Measurements from ENCODE around the gene PTPRE.

The PTPRE gene

DNA sequence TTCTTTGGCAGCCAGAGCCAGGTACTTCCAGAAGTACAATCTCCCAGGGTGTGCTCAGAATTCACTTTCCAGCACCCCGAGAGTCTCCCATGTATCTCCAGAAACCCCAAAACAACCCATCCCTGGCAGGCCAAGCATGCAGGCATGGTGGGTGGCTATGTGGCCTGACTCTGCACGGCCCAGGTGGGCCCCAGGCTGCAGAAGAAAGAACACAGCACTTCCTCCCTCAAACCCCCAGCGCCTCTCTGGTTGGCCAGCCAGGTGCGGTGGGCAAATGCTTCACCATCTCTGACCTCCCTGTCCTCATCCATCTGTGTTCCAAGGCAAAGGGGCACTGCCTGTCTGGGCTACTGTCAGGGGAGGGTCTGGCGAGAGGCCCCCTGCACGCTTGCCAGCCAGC is 119.0 kb downstream of the PTPRE start:
- no peak overlapping the region for H3K4me3 ChIP-seq (ENCODE audit: low read length)
- no peaks in the 10 kb centered on the region for H3K9me3 ChIP-seq (ENCODE audit: control insufficient read depth, insufficient read depth, low read length)
- H3K4me1 ChIP-seq (ENCODE audit: control insufficient read depth, insufficient read depth, low read length), result no peaks in the 10 kb centered on the region; the same call in 1 of the 2 replicates
- no peaks in the 10 kb centered on the region for H3K36me3 ChIP-seq (ENCODE audit: control insufficient read depth, insufficient read depth, low read length)
- no peak overlapping the region for H3K27ac ChIP-seq (ENCODE audit: low read length)
- no peaks in the 10 kb centered on the region for H3K27me3 ChIP-seq (ENCODE audit: control insufficient read depth, insufficient read depth, low read length)
- WGBS (ENCODE audit: insufficient coverage, insufficient read length), result no CpG with 5 or more reads among the region's 6 CpGs
- DNase-seq (ENCODE audit: low read depth, low spot score), result no peak

DNA sequence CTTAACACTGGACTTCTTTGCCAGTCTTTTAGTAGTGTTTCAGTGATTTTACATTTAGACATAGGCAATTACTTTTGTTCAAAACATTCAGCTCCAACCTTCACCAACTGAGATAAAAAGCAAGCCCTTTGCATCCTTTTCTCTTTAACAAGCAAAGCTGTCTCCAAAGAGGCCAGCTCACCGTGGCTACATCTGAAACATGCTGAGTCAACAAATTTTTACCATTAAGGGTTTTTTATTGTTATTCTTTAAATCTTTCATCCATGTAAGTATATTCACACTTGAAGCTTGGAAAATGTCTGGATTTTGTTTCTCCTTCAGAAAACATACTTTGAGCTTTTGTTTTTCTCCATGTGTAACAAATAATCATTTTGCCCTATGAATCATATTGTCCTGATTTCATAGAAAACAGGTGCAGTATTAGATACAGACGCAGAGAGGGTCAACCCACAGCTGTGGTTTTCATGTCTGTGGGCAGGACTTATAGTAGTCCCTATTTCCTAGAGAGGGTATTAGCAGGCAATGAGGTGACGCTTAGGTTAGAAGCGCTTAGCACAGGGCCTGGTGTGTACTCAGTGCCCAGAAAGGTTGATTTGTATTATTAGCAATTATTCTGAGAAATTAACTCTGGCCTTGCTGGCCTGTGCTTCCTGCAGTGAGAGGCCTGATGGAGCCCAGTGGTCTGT is 119.9 kb downstream of the PTPRE start:
- Histone ChIP-seq H3K4me3 (ENCODE audit: low read length) (no peak overlapping the region), H3K4me1 (ENCODE audit: control insufficient read depth, insufficient read depth, low read length) (no peaks in the 10 kb centered on the region; the same call in 1 of the 2 replicates), H3K27me3 (ENCODE audit: control insufficient read depth, insufficient read depth, low read length) (no peaks in the 10 kb centered on the region), H3K27ac (ENCODE audit: low read length) (no peak overlapping the region), H3K36me3 (ENCODE audit: control insufficient read depth, insufficient read depth, low read length) (no peaks in the 10 kb centered on the region), H3K9me3 (ENCODE audit: control insufficient read depth, insufficient read depth, low read length) (no peaks in the 10 kb centered on the region)
- DNase-seq (ENCODE audit: low read depth, low spot score), result no peak
- no CpG with 5 or more reads among the region's 4 CpGs for WGBS (ENCODE audit: insufficient coverage, insufficient read length)

DNA sequence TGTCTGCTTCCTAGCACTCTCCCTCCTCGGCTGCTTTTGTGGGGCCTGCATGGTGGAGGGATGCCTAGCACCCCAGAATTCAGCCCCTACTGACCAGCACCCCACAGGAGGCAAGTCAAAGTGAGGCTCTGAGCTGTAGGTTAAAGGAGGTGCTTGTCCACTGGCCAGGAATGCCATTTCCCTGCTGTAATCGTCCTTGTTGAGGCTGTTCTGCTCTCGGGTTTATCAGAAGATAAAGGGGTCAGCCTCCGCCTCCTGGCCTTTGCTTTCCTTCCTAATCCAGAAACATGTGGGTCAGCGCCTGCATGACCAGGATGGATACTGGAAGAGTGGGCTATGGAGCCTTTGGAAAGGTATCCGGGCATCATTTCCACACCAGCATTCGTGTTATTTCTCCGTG is 120.4 kb downstream of the PTPRE start:
- Histone ChIP-seq H3K4me3 (ENCODE audit: low read length) (no peak overlapping the region), H3K27me3 (ENCODE audit: control insufficient read depth, insufficient read depth, low read length) (no peaks in the 10 kb centered on the region), H3K27ac (ENCODE audit: low read length) (no peak overlapping the region), H3K36me3 (ENCODE audit: control insufficient read depth, insufficient read depth, low read length) (no peaks in the 10 kb centered on the region), H3K4me1 (ENCODE audit: control insufficient read depth, insufficient read depth, low read length) (no peaks in the 10 kb centered on the region; the same call in 1 of the 2 replicates), H3K9me3 (ENCODE audit: control insufficient read depth, insufficient read depth, low read length) (no peaks in the 10 kb centered on the region)
- no peak for DNase-seq (ENCODE audit: low read depth, low spot score)
- WGBS (ENCODE audit: insufficient coverage, insufficient read length), result no CpG with 5 or more reads among the region's 8 CpGs

DNA sequence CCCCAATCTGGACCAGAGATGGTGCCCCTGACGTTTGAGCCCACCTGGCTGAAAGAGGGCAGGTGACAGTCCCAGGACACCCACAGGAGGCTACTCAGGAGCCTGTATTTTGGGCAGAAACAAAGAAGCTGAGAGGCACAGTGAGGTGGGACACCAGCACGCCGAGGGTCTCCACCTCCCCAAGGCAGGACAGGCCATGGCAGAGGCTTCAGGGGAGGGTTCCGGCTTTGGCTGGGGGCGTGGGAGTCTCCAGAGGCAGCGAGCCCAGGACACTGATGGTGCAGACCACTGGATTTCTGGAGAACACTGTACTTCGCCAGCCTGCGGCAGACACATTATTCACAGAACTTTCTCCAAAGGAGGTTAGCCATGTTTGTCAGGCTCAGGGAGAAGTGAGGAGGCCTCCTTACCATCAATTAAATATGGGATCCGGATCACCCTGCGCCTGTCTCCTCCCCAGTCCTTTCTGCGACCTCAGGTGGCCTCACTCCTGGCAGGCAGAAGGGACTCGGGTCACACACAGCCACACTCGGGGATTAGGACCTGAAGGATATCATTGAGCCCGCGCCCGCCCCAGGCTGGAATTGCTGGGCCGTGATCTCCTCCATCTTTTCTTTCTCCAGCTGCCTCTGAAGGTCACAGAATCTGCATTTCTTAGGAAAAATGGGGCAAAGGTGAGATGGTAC is 121.1 kb downstream of the PTPRE start:
- Histone ChIP-seq H3K27me3 (ENCODE audit: control insufficient read depth, insufficient read depth, low read length) (no peaks in the 10 kb centered on the region), H3K9me3 (ENCODE audit: control insufficient read depth, insufficient read depth, low read length) (no peaks in the 10 kb centered on the region), H3K36me3 (ENCODE audit: control insufficient read depth, insufficient read depth, low read length) (no peaks in the 10 kb centered on the region), H3K4me3 (ENCODE audit: low read length) (no peak overlapping the region), H3K4me1 (ENCODE audit: control insufficient read depth, insufficient read depth, low read length) (no peaks in the 10 kb centered on the region; the same call in 1 of the 2 replicates), H3K27ac (ENCODE audit: low read length) (no peak overlapping the region)
- no peak for DNase-seq (ENCODE audit: low read depth, low spot score)
- no CpG with 5 or more reads among the region's 17 CpGs for WGBS (ENCODE audit: insufficient coverage, insufficient read length)

DNA sequence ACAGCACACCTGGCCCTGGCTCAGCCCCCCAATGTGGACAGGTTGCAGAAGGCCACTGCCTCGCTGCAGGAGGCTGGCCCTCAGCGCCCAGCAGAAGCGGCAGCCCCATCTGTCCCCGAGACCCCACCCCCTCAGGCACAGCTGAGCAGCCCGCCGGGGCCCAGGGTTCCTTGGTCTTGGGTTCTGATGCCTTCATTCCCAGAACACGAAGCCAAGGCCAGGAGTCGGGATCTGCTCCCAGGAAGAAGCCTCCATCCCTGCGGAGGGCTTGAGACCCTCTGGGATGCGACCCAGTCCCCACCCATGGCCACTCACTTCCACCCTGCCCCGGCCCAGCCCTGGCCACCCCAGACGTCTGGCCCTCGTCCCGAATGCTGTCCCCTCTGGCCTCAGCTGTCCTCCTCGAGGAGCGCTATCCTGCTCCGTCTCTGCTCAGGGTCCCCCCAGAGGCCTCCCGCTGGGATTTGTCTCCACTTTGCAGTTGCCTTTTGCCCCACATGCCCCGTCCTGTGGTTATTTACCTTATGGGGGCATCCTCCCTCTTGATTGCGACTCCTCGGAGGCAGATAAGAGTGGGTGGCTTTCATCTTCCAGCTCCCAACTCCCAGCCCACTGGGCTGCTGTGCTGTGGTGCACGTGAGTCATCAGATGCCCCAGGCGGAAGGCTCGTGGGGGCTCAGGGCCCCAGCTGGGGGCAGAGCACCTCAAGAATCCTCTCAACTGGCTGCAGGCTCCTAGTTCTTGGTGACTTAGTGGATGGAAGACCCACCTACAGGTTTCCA is 121.8 kb downstream of the PTPRE start:
- Histone ChIP-seq H3K4me3 (ENCODE audit: low read length) (no peak overlapping the region), H3K9me3 (ENCODE audit: control insufficient read depth, insufficient read depth, low read length) (no peaks in the 10 kb centered on the region), H3K36me3 (ENCODE audit: control insufficient read depth, insufficient read depth, low read length) (no peaks in the 10 kb centered on the region), H3K27me3 (ENCODE audit: control insufficient read depth, insufficient read depth, low read length) (no peaks in the 10 kb centered on the region), H3K4me1 (ENCODE audit: control insufficient read depth, insufficient read depth, low read length) (no peaks in the 10 kb centered on the region; the same call in 1 of the 2 replicates), H3K27ac (ENCODE audit: low read length) (no peak overlapping the region)
- no peak for DNase-seq (ENCODE audit: low read depth, low spot score)
- no CpG with 5 or more reads among the region's 24 CpGs for WGBS (ENCODE audit: insufficient coverage, insufficient read length)

DNA sequence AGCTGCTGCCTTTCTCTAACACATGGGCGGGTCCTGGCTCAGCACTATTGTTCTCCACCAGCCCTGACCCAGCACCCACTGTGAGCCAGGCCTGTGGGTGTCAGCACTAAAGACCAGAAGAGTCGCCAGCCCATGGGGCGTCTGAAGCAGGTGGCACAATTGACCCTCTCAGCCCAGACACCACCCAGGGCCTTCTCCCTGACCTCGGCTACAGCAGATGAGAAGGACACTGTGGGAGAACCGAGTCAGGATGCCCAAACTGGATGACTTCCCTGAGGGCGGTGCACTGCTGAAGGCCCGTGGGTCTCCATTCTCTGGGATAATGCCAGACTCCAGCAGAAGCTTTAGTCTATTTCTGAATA is 122.4 kb downstream of the PTPRE start:
- DNase-seq (ENCODE audit: low read depth, low spot score), result no peak
- WGBS (ENCODE audit: insufficient coverage, insufficient read length), result no CpG with 5 or more reads among the region's 7 CpGs
- Histone ChIP-seq H3K27ac (ENCODE audit: low read length) (no peak overlapping the region), H3K36me3 (ENCODE audit: control insufficient read depth, insufficient read depth, low read length) (no peaks in the 10 kb centered on the region), H3K4me3 (ENCODE audit: low read length) (no peak overlapping the region), H3K27me3 (ENCODE audit: control insufficient read depth, insufficient read depth, low read length) (no peaks in the 10 kb centered on the region), H3K4me1 (ENCODE audit: control insufficient read depth, insufficient read depth, low read length) (no peaks in the 10 kb centered on the region; the same call in 1 of the 2 replicates), H3K9me3 (ENCODE audit: control insufficient read depth, insufficient read depth, low read length) (no peaks in the 10 kb centered on the region)

DNA sequence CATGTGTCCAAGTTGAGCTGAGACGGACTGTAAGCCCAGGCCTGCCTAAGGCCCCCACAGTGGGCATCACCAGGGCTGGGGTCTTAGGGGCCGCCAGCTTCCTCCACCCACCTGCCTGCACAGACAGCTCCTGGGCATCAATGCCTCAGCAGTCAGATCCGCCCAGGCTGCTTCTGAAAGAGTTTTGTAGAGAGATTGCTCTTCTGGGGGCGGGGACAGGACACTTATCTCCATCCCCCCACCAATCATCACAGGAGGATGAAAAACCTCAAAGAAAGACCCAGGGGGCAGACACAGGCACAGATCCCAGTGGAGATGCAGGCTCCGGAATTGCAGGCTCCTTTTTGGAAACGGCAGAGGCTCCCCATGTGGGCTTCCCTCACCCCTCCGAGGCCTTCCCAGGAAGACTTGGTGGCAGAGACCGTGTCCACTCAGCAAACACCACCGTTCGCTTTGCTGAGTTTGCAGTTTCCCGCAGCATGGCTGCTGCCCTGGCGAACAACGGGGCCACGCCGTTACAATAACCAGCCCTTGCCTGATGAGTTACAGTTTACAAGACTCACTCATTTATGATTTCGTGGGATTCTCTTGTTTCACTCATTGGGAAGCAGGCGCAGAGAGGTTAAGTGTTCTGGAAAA is 122.9 kb downstream of the PTPRE start:
- DNase-seq (ENCODE audit: low read depth, low spot score), result no peak
- no peak overlapping the region for H3K4me3 ChIP-seq (ENCODE audit: low read length)
- H3K36me3 ChIP-seq (ENCODE audit: control insufficient read depth, insufficient read depth, low read length), result no peaks in the 10 kb centered on the region
- H3K9me3 ChIP-seq (ENCODE audit: control insufficient read depth, insufficient read depth, low read length), result no peaks in the 10 kb centered on the region
- no CpG with 5 or more reads among the region's 17 CpGs for WGBS (ENCODE audit: insufficient coverage, insufficient read length)
- no peak overlapping the region for H3K27ac ChIP-seq (ENCODE audit: low read length)
- no peaks in the 10 kb centered on the region; the same call in 1 of the 2 replicates for H3K4me1 ChIP-seq (ENCODE audit: control insufficient read depth, insufficient read depth, low read length)
- no peaks in the 10 kb centered on the region for H3K27me3 ChIP-seq (ENCODE audit: control insufficient read depth, insufficient read depth, low read length)

DNA sequence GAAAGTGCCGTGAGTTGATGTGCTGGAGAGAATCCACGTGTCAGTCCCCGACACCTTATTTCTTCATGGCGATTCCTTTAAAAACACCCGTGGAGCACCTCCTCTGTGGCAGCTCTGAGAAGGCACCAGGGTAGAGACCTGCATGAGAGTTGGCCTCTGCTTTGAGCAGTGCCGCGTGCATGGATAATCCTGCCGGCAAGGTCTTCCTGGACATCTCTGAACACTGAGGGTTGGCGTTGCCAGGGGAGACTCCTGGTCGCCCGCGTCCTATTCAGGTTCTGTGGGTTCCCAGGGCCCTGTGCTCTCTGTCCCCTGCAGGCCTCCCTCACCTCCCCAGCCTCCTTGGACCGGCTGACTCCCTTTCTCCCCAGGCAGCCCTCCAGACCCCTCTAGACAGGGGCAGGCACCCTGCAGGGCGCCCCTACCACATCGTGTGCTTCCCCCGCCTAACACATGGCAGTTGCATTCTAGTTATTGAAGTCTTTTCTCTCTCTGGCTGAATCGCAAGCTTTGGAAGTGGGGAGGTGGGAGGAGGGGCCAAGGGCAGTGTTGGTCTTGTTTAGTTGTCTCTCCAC is 123.7 kb downstream of the PTPRE start:
- no peaks in the 10 kb centered on the region for H3K9me3 ChIP-seq (ENCODE audit: control insufficient read depth, insufficient read depth, low read length)
- no peak overlapping the region for H3K4me3 ChIP-seq (ENCODE audit: low read length)
- H3K4me1 ChIP-seq (ENCODE audit: control insufficient read depth, insufficient read depth, low read length), result no peaks in the 10 kb centered on the region; the same call in 1 of the 2 replicates
- no peaks in the 10 kb centered on the region for H3K27me3 ChIP-seq (ENCODE audit: control insufficient read depth, insufficient read depth, low read length)
- H3K27ac ChIP-seq (ENCODE audit: low read length), result no peak overlapping the region
- DNase-seq (ENCODE audit: low read depth, low spot score), result no peak
- H3K36me3 ChIP-seq (ENCODE audit: control insufficient read depth, insufficient read depth, low read length), result no peaks in the 10 kb centered on the region
- WGBS (ENCODE audit: insufficient coverage, insufficient read length), result no CpG with 5 or more reads among the region's 17 CpGs

DNA sequence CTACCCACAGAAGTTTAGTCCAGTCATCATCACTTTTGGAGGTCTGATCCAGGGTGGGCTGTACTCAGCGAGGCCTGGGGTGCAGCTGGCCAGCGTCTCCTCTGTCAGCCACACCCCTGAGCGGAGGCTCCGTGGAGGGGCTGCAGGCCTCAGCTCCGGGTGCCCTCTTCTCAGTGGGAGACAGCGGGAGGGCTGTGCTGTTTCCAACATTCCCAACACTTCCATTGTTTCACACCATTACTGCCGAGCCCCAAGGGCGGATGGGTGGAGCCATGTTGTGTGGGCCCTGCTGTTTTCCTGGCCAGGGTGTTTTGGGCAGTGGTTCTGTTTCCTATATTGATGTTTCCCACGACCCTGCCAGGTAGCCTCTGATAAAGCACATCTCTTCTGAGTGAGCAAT is 124.3 kb downstream of the PTPRE start:
- no peak overlapping the region for H3K27ac ChIP-seq (ENCODE audit: low read length)
- WGBS (ENCODE audit: insufficient coverage, insufficient read length), result no CpG with 5 or more reads among the region's 9 CpGs
- no peaks in the 10 kb centered on the region for H3K9me3 ChIP-seq (ENCODE audit: control insufficient read depth, insufficient read depth, low read length)
- H3K4me1 ChIP-seq (ENCODE audit: control insufficient read depth, insufficient read depth, low read length), result no peaks in the 10 kb centered on the region
- no peaks in the 10 kb centered on the region for H3K36me3 ChIP-seq (ENCODE audit: control insufficient read depth, insufficient read depth, low read length)
- DNase-seq (ENCODE audit: low read depth, low spot score), result no peak
- no peaks in the 10 kb centered on the region for H3K27me3 ChIP-seq (ENCODE audit: control insufficient read depth, insufficient read depth, low read length)
- H3K4me3 ChIP-seq (ENCODE audit: low read length), result no peak overlapping the region

DNA sequence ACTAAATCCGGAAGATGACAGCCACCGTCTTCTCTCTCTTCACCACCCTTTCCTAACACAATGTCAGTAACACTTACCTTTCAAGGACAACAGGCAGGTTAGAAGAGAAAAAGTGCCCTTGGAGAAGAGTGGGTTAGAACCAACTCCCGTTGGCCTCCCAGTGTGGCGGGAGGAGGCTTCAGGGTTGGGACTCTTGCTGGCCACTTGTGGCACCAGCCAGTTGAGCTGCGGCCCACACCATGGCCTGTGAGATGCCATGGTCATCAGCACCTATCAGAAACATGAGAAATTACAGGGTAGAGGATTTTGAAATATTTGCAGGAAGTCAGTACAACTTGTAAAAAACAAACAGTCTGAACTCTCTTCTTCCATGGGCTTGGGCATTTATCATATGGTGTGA is 125.6 kb downstream of the PTPRE start:
- Histone ChIP-seq H3K36me3 (ENCODE audit: control insufficient read depth, insufficient read depth, low read length) (no peaks in the 10 kb centered on the region), H3K27ac (ENCODE audit: low read length) (no peak overlapping the region), H3K4me1 (ENCODE audit: control insufficient read depth, insufficient read depth, low read length) (no peaks in the 10 kb centered on the region), H3K4me3 (ENCODE audit: low read length) (no peak overlapping the region), H3K9me3 (ENCODE audit: control insufficient read depth, insufficient read depth, low read length) (no peaks in the 10 kb centered on the region), H3K27me3 (ENCODE audit: control insufficient read depth, insufficient read depth, low read length) (no peaks in the 10 kb centered on the region)
- no CpG with 5 or more reads among the region's 5 CpGs for WGBS (ENCODE audit: insufficient coverage, insufficient read length)
- DNase-seq (ENCODE audit: low read depth, low spot score), result no peak

Data from iPS DF 6.9 (cell line).